T-helper 22 cell (primary cell): ENCODE data around the gene KLRC1.
"Not testable (repeated sequence)": the region's sequence is repeated elsewhere in the genome, so short reads cannot be mapped to it uniquely, and the experiment has no call there.

ENCODE experiments used
- DNase-seq: peaks from one replicate; pipeline ENCODE4 v3.0.0-alpha.2; 2020; ENCODE audit warnings: low read depth

The KLRC1 gene

GRCh38 chr12:10453156-10453555 is at the start of gene KLRC1:
Gene KLRC1 (minus strand): TSS chr12:10453377. CDS start chr12:10451156, 2,221 bp downstream.
- no peak for DNase-seq

- DNase-seq: no peak
Measured at GRCh38 chr12:10501030-10501429, 47.9 kb upstream of the KLRC1 start.

GRCh38 chr12:10498042-10498441 is 44.9 kb upstream of the KLRC1 start:
- no peak for DNase-seq

- no peak for DNase-seq
Measured at GRCh38 chr12:10497602-10498001, 44.4 kb upstream of the KLRC1 start.

GRCh38 chr12:10491766-10492165 is 38.6 kb upstream of the KLRC1 start:
- no peak for DNase-seq

- not testable (repeated sequence) for DNase-seq
Measured at GRCh38 chr12:10487328-10487727, 34.2 kb upstream of the KLRC1 start.

GRCh38 chr12:10481901-10482300 is 28.7 kb upstream of the KLRC1 start:
- DNase-seq: not testable (repeated sequence)

- DNase-seq: not testable (repeated sequence)
Measured at GRCh38 chr12:10472808-10473207, 19.6 kb upstream of the KLRC1 start.

GRCh38 chr12:10469701-10470100 is 16.5 kb upstream of the KLRC1 start:
- DNase-seq: no peak

- no peak for DNase-seq
Measured at GRCh38 chr12:10466311-10466710, 13.1 kb upstream of the KLRC1 start.

GRCh38 chr12:10457760-10458159 is 4.6 kb upstream of the KLRC1 start:
- no peak for DNase-seq

- no peak for DNase-seq
Measured at GRCh38 chr12:10456856-10457255, 3.7 kb upstream of the KLRC1 start.

- no peak for DNase-seq
Measured at GRCh38 chr12:10455766-10456165, 2.6 kb upstream of the KLRC1 start.

- no peak for DNase-seq
Measured at GRCh38 chr12:10454531-10454930, 1.4 kb upstream of the KLRC1 start.

- DNase-seq: no peak
Measured at GRCh38 chr12:10448236-10448635, 4.9 kb downstream of the KLRC1 start.

- DNase-seq: not testable (repeated sequence)
Measured at GRCh38 chr12:10446052-10446451, 7.1 kb downstream of the KLRC1 start.

- DNase-seq: not testable (repeated sequence)
Measured at GRCh38 chr12:10441144-10441543, 12.0 kb downstream of the KLRC1 start.

- not testable (repeated sequence) for DNase-seq
Measured at GRCh38 chr12:10439608-10440274, 13.4 kb downstream of the KLRC1 start.

GRCh38 chr12:10437601-10438000 is 15.6 kb downstream of the KLRC1 start:
- DNase-seq: not testable (repeated sequence)

- DNase-seq: not testable (repeated sequence)
Measured at GRCh38 chr12:10435816-10436215, 17.4 kb downstream of the KLRC1 start, which contains the start of gene KLRC2. Gene KLRC2 (minus strand): TSS chr12:10436010. CDS start chr12:10435986, 24 bp downstream.

GRCh38 chr12:10430623-10431022 is 22.6 kb downstream of the KLRC1 start:
- DNase-seq: not testable (repeated sequence)

- not testable (repeated sequence) for DNase-seq
Measured at GRCh38 chr12:10425938-10426337, 27.2 kb downstream of the KLRC1 start.

- not testable (repeated sequence) for DNase-seq
Measured at GRCh38 chr12:10424260-10424899, 28.8 kb downstream of the KLRC1 start.
